GM12801 (cell line): ENCODE data around the gene SHISA9.

ENCODE experiments used
- TF ChIP-seq, protein P1 (sequence below): IDR thresholded peaks from one replicate; pipeline ENCODE4 v1.5.1; 2011; ENCODE audit warnings: control low read depth; ENCODE audit not compliant: insufficient read length; ENCODE audit errors: extremely low read depth

The SHISA9 gene

DNA sequence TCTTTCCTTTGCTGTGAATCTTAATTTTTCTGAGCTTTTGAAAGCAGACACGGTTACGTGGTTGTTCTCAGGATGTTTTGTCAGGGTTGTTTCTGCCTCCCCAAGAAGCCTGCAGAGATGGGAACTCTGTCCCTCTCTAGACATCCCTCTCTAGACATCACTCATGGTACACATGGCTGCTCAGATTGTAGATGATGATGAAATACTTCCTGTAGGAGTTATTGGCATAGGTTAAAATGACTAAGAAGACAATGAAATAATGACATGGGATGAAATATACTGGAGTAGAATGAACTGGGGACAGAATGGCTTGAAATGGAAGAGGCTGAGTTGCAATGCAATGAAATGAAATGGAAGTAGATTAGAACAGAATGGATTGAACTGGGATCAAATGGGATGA lies 253.4 kb downstream of the SHISA9 start:
- TF ChIP-seq, protein P1, sequence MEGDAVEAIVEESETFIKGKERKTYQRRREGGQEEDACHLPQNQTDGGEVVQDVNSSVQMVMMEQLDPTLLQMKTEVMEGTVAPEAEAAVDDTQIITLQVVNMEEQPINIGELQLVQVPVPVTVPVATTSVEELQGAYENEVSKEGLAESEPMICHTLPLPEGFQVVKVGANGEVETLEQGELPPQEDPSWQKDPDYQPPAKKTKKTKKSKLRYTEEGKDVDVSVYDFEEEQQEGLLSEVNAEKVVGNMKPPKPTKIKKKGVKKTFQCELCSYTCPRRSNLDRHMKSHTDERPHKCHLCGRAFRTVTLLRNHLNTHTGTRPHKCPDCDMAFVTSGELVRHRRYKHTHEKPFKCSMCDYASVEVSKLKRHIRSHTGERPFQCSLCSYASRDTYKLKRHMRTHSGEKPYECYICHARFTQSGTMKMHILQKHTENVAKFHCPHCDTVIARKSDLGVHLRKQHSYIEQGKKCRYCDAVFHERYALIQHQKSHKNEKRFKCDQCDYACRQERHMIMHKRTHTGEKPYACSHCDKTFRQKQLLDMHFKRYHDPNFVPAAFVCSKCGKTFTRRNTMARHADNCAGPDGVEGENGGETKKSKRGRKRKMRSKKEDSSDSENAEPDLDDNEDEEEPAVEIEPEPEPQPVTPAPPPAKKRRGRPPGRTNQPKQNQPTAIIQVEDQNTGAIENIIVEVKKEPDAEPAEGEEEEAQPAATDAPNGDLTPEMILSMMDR: no peak

DNA sequence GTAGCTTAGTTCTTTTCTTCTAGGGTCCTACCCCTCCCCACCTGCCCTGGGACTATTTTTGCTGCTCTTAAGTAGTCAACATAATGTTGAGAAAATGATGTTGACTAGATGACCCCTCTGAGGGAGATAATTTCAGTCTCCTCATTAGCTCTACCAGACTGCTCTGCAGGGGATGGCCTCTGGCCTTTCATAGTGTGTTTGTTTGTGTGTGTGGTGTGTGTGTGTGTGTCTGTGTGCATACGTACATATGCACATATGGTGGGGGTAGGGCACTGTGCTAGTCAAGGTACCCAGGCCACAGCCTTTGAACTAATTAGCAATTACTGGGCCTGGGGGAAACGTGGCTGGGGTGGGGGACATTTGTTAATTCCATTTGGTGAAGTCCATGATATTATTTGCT lies 254.0 kb downstream of the SHISA9 start:
- TF ChIP-seq, protein P1: no peak

DNA sequence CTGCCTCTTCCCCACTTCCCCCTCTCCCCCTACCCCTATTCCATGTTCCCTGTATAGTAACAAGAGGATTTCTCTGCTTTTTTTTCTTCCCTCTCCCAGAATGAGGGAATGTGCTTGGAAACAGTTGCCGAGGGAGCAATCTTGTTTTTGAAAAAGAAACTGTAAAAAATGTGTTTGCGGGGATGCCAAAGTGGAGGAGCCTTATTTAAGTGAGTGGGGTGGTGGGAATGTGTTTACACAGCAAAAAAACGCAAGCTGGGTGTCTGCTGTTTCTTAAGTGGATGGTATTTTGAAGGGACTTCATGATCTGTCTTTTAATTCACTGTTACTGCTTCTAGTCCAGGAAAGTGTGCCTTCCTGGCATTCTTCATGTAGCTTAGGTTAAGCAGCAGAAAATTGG lies 254.4 kb downstream of the SHISA9 start:
- TF ChIP-seq, protein P1: no peak

DNA sequence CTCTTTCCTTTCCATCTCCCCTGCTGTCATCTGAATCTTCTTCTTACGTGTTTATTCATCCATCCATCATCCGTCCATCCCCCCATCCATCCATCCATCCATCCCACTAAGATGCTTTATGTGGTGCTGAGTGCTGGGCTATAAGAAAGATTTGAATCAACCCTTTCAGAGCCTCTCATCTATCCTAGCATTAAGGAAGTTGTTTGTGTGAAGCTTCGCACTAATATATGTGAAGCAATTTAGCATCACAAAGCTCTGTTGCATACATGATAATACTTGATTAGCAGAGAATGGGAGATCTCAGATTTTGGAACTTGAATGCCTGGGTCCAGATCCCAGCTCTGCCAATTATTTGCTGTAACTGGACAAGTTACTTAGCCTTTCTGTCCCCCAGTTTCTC lies 255.7 kb downstream of the SHISA9 start:
- TF ChIP-seq, protein P1: no peak

DNA sequence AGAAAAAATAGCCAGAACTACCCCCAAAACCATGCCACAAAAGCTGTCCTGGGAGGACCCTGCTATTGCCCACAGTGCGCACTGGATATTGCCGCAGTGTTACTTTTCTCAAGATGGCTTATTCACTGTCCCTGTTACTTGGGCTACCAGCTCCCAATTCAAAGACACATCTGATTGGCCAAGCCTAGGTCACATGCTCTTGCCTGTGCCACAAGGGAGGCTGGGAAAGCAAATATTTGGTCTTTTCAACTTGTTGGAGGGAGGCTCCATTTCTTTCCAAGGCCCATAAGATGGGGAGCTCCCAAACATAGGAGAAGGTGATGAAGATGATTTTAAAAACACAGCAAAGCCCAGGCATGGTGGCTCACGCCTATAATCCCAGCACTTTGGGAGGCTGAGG lies 257.0 kb downstream of the SHISA9 start:
- TF ChIP-seq, protein P1: no peak

DNA sequence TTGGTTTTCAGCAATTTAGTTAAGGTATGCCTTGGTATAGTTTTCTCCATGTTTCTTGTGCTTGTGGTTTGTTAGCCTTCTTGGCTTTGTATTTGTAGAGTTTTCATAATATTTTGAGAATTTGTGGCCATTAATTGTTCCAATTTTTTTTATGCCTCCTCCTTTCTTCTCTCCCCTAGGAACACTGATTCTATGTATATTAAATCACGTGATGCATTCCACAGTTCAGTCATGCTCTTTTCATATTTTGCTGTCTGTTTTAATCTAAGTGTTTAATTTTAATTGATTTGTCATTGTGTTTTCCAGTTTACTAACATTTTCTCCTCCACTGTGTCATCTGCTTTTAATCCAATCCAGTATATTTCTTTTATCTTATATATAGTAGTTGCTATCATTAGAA lies 263.6 kb downstream of the SHISA9 start:
- TF ChIP-seq, protein P1: no peak

DNA sequence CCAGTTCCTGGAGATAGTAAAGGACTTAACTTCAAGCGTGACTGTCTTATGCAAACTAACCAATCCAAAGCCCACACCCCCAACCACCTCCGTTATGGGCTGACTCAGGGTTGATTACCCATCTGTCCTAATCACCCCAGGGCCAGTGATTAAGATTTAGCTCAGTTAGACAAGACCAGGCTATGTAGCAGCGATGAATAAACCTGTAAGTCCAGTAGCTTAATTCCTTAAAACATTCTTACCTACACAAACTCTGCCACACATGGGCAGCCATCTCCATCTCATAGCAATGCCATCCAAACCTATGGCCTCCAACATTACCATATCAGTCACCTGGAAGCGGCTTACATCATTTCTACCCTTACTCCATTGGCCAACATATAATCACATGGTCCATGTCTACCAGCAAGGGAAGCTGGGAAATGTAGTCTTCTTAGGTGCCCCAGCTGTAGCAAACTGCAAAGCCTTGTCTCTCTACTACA lies 266.7 kb downstream of the SHISA9 start:
- TF ChIP-seq, protein P1: no peak

DNA sequence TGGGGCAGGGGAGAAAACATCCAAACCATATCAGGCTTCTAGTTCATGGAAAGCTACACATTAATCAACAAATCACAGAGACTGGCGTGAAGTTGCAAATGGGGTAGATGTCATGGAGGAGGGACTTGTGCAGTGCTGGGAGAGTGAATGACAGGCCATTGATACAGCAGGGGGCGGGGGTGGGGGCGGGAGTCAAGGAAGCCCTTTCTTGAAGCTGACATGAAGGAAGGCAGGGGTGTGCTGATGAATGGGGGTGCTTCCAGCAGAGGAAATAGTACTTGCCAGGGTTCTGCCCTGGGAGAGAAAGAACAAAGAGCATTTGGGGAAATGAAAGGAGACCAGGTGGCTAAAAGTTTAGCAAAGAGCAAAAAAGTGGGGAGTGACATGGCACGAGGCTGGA lies 269.9 kb downstream of the SHISA9 start:
- TF ChIP-seq, protein P1: no peak
